Measurements from ENCODE around the gene BRD4.

Gene BRD4

DNA sequence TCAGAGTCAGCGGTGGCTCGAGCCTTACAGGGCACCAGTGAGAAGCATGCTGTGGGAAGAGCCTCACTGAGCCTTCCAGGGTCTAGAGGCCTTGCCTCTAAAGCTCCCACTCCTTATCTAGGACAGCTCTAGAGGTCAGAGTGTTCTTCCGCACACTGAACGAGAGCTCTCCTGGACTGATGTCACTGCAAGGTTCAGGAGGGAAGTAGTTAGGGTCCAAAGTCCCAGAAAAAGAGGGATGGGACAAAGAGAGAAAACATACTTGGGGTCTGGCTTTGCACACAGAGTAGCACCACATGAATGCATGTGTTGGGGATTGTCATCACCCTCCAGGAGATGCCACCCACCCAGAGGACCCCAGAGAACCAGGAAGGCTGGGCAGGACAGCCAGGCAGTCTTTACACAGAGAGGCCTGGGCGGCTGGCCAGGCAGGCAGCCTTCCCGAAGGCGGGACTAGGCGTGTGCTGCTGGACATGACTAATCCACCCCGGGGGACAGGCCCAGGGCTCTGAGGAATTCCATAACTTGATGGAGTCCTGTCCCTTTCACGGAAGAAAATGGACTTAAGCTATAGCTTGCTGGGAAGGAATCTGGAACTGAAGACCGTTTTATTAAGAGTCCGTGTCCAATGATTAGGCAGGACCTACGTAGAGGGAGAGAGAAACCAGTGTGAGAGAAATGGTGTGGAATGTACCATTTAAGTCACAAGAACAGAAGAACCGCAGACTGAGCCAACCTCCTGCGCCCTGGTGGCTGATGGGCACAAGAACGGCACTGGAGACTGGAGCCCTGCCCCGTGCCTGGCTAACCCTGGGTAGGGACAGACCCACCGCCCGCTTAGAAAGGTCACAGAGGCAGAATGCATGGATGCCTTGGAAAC is 83.5 kb downstream of the BRD4 start:
- DNase-seq (ENCODE audit: low spot score) = peak; percentile 95

DNA sequence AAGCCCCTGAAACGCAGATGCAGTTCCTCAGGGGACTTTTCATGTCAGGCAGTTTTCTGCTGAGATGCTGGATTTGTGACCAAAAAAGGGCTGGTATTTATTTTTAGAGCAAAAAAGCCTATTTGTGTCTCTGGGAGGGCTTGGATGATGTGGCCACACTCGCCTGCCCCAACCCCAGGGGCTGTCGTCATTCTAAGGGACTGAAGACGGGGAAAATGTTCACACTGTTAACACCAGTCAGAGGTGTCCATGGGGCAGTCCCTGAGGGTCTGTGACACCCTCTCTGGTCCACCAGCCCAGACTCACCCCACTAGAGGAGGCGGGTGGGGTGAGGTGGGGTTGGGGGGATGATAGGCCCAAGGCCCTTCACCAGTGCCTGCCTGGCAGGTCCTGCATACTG is 84.2 kb downstream of the BRD4 start:
- no peak for DNase-seq (ENCODE audit: low spot score)

DNA sequence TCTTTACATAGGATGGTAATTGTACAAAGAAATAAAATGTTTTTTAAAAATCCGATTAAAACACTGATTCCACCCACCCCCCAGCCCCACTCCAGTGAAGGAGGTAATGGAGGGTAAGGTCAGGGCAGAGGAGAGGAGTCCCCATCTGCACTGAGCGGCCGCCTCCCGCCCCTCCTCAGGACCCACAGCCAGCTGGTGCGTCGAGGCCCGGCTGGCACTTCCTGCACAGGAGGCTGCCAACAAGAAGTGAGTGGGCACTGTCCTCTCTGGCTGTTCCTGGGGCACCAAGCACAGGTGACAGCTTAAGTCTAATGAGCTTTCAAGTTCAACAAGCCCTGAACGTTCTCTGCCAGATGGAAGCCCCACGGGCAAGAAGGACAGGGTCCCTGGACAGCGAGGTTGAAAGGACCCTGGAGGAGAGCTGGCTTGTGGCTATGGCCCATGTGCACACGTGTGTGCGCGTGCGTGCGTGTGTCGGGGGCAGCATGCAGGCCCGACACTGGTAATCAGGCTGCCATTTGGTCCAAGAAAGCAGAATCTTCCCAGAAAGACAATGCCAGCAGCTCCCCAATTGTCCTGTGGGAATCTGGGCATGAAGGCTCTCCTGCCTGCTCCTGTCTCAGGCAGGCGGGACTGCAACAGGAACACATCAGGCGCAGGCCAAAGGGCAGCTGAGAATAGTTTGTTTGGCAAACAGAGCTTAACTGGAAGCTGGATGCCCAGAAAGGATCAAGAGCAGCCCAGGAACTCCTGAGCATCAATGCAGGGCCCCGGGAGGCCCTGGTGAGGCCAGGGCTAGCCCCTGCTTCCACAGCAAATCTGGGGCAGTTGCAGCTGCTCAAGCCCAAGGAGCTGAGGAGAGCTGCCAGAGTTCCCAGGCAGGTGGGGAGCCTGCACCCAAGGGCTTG is 85.0 kb downstream of the BRD4 start:
- no peak for DNase-seq (ENCODE audit: low spot score)

DNA sequence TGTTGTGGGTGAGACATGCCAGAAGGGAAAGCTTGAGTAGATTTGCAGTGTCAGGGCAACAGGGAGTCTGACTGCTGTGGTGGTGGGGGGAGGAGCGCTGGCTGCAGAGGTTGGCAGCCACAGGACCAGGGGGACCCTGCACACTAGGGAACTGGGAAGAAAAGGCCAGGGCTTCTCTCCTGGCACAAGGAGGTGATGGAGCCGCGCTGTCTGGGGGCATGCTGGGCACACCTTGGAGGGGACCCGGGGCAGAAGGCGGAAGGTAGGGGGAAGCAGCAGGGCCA is 86.2 kb downstream of the BRD4 start:
- DNase-seq (ENCODE audit: low spot score) = no peak

DNA sequence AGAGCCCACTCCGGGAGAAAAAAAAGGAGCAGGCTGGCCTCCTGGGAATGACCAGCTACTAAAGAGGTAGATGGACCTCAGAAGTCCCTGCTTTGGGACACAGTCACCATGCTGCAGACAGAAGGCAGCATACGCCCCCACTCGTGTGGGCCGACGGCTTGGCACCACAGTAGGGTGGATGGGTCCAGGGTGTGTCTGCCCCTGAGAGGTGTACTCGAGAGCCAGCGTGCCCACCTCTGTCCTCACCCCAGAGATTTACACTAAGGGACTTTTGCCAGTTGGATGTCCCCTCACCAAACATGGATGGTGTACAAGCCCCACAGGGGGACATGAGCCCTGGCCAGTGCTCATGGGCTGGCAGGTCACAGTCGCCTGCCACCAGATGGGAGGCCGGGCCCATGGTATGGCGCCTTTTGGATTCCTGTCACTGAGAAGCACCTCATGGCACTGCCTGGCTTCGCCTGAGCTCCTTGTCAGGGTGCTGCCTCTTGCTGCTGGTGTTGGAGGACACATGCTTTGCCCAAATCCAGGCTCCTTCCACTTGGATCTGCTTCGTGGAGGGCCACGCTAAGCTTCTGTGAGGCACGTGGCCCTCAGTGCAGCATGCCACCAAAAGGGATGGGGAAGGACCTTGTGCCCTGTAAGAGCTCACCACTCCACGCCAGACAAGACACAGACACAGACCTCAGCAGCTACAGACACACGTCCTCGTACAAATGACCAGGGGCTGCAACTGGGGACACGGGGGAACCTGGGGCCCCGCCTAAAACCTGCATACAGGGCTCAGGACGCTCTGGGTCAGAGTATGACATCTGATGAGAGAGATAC is 86.8 kb downstream of the BRD4 start:
- no peak for DNase-seq (ENCODE audit: low spot score)

DNA sequence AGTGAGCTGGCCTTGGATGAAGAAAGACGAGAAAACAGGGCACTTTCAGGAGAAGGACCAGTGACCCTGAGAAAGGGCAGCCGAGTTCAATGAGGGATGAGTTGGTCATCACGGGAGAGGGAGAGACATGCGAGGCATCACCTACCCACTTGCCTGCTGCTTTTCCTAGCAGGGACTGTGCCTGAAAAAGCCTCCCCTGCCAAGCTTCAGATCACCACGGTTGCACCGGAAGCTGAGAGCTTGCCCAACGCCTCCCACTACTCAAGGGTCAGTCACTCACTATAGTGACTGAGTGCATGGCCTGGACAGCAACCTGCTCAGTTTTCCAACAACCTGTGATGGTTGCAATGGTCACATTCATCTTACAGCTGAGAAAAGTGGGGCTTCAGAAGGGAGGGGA is 87.5 kb downstream of the BRD4 start:
- DNase-seq (ENCODE audit: low spot score) = no peak

DNA sequence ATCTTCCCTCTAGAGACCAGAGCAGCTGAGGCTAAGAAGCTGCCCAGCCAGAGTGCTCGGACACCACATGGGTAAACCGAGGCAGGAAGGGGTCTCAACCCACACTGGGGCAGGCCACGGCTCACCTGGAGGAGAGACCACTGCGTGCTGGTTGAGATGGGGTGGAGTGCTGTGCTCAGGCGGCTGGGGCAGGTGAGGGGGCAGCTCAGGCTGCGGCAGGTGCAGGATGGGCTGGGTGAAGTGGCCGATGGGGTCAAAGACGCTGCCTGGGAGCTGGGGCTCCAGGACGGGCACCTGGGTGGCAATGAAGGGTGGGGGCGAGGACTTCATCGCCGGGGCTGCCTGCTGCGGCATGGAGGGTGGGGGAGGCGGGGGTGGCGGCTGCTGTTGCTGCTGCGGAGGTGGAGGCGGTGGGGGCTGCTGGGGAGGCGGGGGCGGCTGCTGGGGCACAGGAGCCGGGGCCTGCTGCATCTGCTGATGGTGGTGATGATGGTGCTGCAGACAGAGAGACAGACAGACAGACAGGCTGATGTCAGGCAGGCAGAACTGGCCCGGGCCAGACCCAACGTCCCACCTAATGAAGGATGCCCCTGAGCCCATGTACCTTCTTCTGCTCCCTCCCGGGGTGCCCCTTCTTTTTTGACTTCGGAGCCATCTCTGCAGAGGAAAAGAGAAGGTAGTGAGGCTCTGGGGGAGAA is 88.1 kb downstream of the BRD4 start:
- no peak for DNase-seq (ENCODE audit: low spot score)

DNA sequence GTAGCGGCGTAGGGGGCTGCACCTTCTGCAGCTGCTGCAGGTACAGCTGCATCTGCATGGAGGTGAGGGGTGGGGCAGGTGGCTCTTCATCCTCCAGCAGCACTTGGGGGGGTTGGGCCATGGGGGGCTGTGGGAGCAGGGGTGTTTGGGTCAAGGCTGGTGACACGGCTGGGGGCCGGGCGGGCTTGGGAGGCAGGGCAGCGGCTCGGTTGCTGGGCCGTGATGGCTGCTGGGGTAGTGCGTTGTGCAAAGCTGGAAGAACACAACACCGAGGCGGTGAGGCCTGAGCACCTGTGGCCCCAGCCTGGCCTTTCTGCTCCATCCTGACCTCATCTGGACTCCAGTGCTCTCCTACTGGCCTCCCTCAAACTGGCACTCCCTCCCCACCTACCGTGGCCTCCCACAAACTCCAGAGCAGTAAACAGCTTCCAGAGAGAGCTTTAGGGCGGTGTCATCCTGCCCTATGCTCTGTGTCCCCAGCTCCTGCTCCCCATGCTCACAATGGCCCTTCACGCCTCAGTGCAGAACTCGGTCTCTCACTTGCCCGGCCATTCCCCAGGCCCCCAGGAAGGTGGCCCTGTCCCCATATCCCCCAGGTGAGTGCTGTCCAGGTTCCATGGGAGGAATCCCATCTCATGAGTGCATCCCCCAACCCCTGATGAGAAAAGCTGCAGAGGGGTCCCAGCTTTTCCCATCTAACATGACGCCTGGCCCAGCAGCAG is 88.9 kb downstream of the BRD4 start:
- no peak for DNase-seq (ENCODE audit: low spot score)

DNA sequence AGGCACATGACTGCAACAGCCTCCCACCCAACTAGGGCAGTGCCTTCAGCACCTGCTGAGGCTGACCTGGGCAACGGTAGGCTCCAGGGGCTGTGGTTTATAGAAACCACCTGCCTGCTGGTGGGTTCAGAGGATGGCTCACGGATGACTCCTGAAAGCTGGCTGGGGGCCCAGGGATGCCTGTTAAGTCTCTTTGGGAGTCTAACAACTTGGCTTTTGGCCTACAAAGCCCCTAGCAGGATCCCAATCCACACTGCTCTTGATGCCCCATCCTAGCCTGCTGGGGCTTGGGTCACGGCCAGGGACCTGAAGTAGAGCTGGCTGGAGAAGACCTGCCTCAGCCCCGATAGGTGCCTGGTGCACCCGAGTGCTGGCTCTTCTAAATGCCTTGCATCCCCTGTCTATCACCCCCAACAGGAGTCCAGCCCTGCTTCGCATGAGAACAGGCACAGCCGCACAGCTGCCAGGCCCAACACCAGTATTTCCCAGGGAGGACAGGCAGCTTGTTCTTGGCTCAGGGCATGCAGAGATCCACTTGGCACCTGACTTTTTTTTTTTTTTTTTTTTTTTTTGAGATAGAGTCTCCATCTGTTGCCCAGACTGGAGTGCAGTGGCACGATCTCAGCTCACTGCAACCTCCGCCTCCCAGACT is 91.0 kb downstream of the BRD4 start:
- DNase-seq (ENCODE audit: low spot score) = peak; percentile 28

DNA sequence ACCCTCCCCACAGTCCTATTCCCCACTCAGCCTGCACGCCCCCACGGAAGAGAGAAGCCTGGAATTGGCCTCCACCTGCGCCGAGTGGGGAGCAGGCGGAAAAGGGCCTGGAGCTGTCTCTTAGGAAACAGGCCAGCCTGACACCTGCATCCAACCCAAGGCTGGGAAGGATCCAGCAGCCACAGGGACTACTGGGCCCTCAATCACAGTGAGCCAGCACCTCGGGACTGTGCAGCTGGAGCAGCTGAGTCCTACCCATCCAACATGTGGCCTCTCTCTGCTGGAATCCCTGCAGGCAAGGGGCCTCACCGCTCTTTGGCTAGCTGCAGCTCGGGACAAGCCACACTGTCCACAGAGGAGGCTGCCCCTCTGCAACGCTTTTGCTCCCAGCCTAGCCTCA is 91.8 kb downstream of the BRD4 start:
- no peak for DNase-seq (ENCODE audit: low spot score)

DNA sequence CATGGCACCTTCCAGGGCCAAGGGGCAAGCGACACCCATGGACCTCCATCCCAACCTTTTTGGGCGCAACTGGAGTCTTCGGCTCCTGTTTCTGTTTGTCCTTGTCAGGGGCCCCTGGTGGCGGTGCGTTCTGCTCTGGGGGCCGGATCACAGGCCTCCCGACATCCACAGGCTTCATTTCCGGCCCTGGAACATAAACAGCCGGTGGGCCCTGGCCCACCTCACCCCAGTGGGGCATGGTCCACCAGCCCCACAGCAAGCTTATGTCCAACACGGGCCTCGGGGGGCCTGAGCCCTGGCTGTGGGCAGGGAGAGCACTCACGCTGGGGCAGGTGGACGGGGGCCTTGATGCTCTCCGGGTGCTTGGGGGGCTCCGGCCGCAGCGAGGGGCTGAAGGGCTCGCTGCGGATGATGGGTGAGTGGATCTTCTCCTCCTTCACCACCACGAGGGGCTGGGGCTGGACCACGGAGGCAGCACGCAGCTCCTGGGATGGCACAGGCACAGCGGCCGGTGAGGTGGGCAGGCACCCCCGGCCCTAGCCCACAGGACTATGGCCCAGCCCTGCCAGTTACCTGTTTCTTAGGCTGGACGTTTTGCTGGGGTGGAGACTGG is 92.9 kb downstream of the BRD4 start:
- DNase-seq (ENCODE audit: low spot score) = no peak

DNA sequence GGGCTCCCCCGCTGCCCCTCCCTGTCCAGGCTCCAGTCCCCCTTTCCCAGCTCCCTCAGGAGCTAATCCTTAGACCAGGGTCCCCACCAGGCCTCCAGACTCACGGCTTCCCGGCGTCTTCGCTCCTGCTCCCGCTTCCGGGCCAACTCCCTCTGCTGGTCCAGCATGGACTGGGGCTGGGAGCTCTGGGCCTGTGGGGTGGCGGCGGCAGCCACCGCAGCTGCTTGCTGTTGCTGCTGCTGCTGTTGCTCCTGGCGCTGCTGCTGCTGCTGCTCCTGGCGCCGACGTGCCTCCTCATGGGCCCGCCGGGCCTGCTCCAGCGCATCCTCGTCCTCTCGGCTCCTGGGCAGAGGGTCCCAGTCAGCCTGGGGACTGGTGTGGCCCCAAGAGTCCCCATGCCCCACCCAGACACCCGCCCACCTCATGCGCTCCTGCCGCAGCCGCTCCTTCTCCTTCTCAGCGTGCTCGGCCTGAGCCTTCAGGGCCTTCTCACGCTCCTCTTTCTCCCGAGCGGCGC is 93.6 kb downstream of the BRD4 start:
- peak; percentile 23 for DNase-seq (ENCODE audit: low spot score)

DNA sequence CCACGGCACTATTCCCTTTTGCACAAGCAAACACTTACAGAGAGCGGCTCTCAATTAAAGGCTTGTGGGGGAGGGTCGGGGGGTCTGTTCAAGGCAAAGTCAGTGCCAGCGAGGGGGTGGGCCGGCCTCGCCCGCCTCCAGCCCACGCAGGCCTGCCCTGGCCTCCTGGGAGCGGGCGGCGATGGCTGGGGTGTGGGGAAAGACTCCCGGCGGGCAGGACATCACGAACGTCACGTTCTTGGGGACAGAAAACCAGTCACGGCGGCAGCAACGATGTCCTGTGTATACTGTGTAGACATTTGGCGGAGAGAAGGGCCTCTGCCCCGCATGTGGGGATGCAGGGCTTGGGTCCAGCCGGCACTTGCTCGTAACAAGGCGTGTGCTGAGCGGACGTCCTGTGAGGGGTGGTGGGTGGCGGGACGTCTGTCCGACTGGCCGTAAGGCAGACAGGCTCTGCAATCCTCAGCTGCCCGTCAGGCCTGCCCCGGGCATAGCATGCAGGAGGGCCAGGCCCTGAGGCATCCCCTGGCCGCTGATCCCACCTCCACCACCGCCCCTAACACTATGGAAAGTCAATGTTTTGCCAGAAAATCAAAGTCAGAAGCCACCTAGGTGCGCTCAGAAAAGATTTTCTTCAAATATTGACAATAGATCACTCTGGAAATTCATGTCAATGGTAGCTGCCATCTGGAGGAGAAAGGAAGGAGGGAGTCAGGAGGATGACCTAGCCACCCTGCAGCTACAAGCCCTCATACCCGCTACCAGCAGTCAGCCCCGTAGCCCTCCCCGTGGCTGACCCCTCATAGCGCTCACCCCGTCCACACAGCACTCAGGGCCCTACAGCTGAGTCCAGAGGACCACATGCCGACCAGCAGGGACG is 94.3 kb downstream of the BRD4 start:
- no peak for DNase-seq (ENCODE audit: low spot score)

DNA sequence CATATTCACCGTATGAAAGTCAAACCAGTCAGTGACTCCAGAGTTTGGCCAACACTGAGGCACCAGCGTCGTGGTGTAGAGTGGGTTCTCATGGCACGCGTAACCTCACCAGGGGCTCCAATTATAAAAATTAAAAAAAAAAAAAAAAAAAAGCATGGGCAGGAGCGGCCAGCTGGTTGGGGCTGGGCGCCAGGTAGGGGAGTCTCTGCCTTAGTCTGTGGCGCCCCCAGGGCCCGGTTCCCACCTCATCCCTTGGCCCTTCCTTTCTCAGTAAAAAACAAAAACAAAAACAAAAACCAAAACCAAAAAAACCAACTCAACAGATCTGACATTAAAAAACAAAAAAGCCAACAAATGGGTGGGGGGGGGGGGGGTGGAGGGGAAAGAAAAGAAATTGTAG is 95.5 kb downstream of the BRD4 start:
- DNase-seq (ENCODE audit: low spot score) = no peak

DNA sequence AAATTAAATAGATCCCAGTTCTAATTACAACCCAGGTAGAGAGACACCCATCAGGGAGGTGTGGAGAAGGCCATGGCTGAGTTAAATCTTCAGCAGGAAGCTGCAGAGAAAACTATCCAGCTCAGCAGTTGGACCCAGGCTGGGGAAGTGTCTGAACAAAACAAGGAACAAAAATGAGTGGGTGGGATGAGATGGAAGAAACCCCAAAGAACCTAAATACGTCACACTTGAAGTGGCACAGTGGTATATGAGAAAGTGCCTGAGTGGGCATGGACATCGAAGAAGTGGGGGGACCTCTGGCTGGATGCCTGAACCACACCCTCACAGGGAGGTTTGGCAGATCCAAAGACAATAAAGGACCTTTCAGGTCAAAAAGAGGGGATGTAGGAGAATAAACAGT is 96.6 kb downstream of the BRD4 start:
- no peak for DNase-seq (ENCODE audit: low spot score)

DNA sequence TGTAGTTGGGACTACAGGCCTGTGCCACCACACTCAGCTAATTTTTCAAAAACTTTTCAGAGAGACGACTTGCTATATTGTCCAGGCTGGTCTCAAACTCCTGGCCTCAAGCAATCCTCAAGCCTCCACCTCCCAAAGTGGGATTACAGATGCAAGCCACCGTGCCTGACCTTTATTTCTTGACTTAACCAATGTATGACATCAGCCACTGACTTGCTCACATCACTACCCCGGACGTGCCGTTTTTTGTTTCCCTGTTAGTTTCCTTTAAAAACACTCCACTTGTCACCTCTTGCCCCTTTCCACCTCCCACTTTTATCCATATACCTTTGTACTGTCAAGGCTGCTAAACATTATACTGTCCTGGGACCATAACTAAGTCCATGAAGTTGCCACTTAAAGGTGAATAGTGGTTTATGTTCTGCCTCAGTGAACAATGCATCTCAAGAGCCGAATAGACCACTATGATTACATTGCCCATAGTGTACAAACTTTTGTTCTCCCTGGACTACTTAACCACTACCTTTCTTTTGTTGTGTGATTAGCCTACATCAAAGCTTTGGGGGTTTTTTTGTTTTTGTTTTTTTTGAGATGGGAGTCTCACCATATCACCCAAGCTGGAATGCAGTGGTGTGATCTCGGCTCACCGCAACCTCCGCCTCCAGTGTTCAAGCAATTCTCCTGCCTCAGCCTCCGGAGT is 97.8 kb downstream of the BRD4 start:
- DNase-seq (ENCODE audit: low spot score) = no peak

DNA sequence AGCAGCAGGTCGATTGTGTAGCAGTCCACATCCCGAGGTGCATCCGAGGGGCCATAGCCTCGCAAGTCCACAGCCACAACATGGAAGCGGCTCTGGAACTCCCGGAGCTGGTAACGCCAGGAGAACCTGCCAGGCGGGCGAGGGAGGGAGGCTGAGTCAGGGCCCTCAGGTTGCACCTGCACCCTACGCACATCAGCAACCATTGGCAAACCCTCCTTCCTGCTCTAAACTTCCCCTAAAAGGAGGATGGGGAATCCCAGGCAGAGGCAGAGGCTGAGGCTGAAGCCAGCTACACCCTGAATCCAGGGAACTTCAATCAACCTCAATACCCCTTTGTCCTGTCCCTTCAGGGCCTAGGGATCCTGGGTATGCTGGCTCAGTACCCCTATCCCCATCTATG is 101.1 kb downstream of the BRD4 start:
- DNase-seq (ENCODE audit: low spot score) = no peak

DNA sequence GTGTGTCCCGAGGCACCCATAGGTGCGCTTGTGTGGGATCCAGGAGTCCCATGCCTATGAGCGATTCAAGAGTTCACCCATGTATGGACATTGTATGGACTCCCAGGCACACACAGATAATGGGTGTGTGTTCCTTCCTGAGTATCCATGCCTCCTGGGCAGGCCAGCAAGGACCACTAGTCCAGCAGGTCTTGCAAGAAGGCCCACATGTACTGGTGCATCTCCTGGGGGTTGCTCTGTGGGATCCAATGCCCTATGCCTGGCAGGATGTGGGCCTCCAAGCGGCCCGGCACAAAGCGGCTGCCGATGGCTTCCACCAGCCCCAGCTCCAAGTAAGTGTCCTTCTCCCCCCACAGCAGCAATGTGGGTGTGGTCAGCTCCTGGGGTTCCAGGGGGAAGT is 105.1 kb downstream of the BRD4 start:
- DNase-seq (ENCODE audit: low spot score) = no peak
